Loucy (cell line): ENCODE data around the gene TNP1.

Experiments used
- H2AFZ ChIP-seq: fragments of 200-600 bp; sonication (generic); 2 replicates; pipeline ENCODE4 v1.6.0; 2016; ENCODE audit warnings: antibody characterized with exemption, mild to moderate bottlenecking, low read length, moderate library complexity
- H3F3A ChIP-seq: fragments of 200-600 bp; 2 replicates; pipeline ENCODE4 v1.6.0; 2016; ENCODE audit warnings: antibody characterized with exemption, low read depth, mild to moderate bottlenecking
- H3K27me3 ChIP-seq: fragments of 200-600 bp; sonication (generic); 2 replicates; pipeline ENCODE4 v1.6.1; 2014; ENCODE audit warnings: low read length, mild to moderate bottlenecking; ENCODE audit not compliant: insufficient read depth, poor library complexity, severe bottlenecking
- H3K36me3 ChIP-seq: fragments of 200-600 bp; sonication (generic); 2 replicates; pipeline ENCODE4 v1.6.1; 2016; ENCODE audit warnings: low read length; ENCODE audit not compliant: insufficient read depth
- H3K4me1 ChIP-seq: fragments of 200-600 bp; sonication (generic); 2 replicates; pipeline ENCODE4 v1.5.1; 2014; ENCODE audit warnings: low read length, mild to moderate bottlenecking; ENCODE audit not compliant: insufficient read depth, poor library complexity, severe bottlenecking
- H3K4me2 ChIP-seq: fragments of 200-600 bp; sonication (generic); 2 replicates; pipeline ENCODE4 v1.6.0; 2014; ENCODE audit warnings: antibody characterized with exemption, low read length, low read depth, mild to moderate bottlenecking; ENCODE audit not compliant: poor library complexity, severe bottlenecking
- H3K4me3 ChIP-seq: fragments of 200-600 bp; sonication (generic); 2 replicates; pipeline ENCODE4 v1.5.1; 2014; ENCODE audit warnings: low read length, mild to moderate bottlenecking, mixed read lengths; ENCODE audit not compliant: poor library complexity, severe bottlenecking
- H3K79me2 ChIP-seq: fragments of 200-600 bp; sonication (generic); 2 replicates; pipeline ENCODE4 v1.6.1; 2014; ENCODE audit warnings: low read length; ENCODE audit not compliant: insufficient read depth
- H3K9ac ChIP-seq: fragments of 200-600 bp; sonication (generic); 2 replicates; pipeline ENCODE4 v1.6.0; 2014; ENCODE audit warnings: mild to moderate bottlenecking, low read depth, low read length, moderate library complexity; ENCODE audit not compliant: poor library complexity, severe bottlenecking
- H3K9me2 ChIP-seq: fragments of 200-600 bp; sonication (generic); replicated peaks from 2 replicates; pipeline ENCODE4 v1.6.1; 2016; ENCODE audit warnings: low read depth, low read length, mixed read lengths
- H3K9me3 ChIP-seq: fragments of 200-600 bp; sonication (generic); 2 replicates; pipeline ENCODE4 v1.6.1; 2014; ENCODE audit warnings: mild to moderate bottlenecking, antibody characterized with exemption, low read length, low read depth; ENCODE audit not compliant: insufficient read depth
- H4K20me1 ChIP-seq: fragments of 200-600 bp; sonication (generic); 2 replicates; pipeline ENCODE4 v1.6.0; 2014; ENCODE audit warnings: antibody characterized with exemption, low read length, mild to moderate bottlenecking; ENCODE audit not compliant: insufficient read depth, poor library complexity, severe bottlenecking
- EZH2phosphoT487 ChIP-seq: fragments of 200-600 bp; IDR thresholded peaks from 2 replicates; pipeline ENCODE4 v1.6.1; 2018; ENCODE audit warnings: antibody characterized with exemption, mild to moderate bottlenecking, moderate library complexity, borderline replicate concordance
- TF ChIP-seq, protein P1 (sequence below): fragments of 200-600 bp; sonication (generic); conservative IDR thresholded peaks from 2 replicates; pipeline ENCODE4 v1.5.1; 2014; ENCODE audit warnings: mild to moderate bottlenecking, antibody characterized with exemption, low read length

Gene TNP1

GRCh38 chr2:216819766-216820165, 40.1 kb downstream of the TNP1 start:
- Histone ChIP-seq H3K4me1 (no peaks in the 10 kb centered on the region), H3K4me3 (no peak overlapping the region), H3K4me2 (no peak overlapping the region), H3K79me2 (no peaks in the 10 kb centered on the region), H3K9me2 (no peaks in the 10 kb centered on the region), H4K20me1 (no peaks in the 10 kb centered on the region), H3K27me3 (no peaks in the 10 kb centered on the region), H3K9me3 (no peaks in the 10 kb centered on the region), H2AFZ (no peak overlapping the region), H3K36me3 (no peaks in the 10 kb centered on the region), H3F3A (no peaks in the 10 kb centered on the region), H3K9ac (no peak overlapping the region)
- TF ChIP-seq, protein P1, sequence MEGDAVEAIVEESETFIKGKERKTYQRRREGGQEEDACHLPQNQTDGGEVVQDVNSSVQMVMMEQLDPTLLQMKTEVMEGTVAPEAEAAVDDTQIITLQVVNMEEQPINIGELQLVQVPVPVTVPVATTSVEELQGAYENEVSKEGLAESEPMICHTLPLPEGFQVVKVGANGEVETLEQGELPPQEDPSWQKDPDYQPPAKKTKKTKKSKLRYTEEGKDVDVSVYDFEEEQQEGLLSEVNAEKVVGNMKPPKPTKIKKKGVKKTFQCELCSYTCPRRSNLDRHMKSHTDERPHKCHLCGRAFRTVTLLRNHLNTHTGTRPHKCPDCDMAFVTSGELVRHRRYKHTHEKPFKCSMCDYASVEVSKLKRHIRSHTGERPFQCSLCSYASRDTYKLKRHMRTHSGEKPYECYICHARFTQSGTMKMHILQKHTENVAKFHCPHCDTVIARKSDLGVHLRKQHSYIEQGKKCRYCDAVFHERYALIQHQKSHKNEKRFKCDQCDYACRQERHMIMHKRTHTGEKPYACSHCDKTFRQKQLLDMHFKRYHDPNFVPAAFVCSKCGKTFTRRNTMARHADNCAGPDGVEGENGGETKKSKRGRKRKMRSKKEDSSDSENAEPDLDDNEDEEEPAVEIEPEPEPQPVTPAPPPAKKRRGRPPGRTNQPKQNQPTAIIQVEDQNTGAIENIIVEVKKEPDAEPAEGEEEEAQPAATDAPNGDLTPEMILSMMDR: no peak
- TF ChIP-seq EZH2phosphoT487: no peak

GRCh38 chr2:216819055-216819454, 40.8 kb downstream of the TNP1 start:
- Histone ChIP-seq H3F3A (no peaks in the 10 kb centered on the region), H3K27me3 (no peaks in the 10 kb centered on the region), H3K4me1 (no peaks in the 10 kb centered on the region), H3K79me2 (no peaks in the 10 kb centered on the region), H3K4me2 (no peak overlapping the region), H3K9ac (no peak overlapping the region), H3K36me3 (no peaks in the 10 kb centered on the region), H2AFZ (no peak overlapping the region), H3K9me3 (no peaks in the 10 kb centered on the region), H4K20me1 (no peaks in the 10 kb centered on the region), H3K9me2 (no peaks in the 10 kb centered on the region), H3K4me3 (no peak overlapping the region)
- TF ChIP-seq, protein P1: no peak
- no peak for TF ChIP-seq EZH2phosphoT487

GRCh38 chr2:216810399-216811160, 49.3 kb downstream of the TNP1 start:
- H2AFZ ChIP-seq: no peak overlapping the region
- TF ChIP-seq, protein P1: no peak
- TF ChIP-seq EZH2phosphoT487: no peak
- H3K4me2 ChIP-seq: no peak overlapping the region
- no peaks in the 10 kb centered on the region for H3K9me2 ChIP-seq
- no peak overlapping the region for H3K9ac ChIP-seq
- no peaks in the 10 kb centered on the region for H3K9me3 ChIP-seq
- H3F3A ChIP-seq: no peaks in the 10 kb centered on the region
- no peaks in the 10 kb centered on the region for H3K79me2 ChIP-seq
- no peak overlapping the region for H3K4me3 ChIP-seq
- no peaks in the 10 kb centered on the region for H3K36me3 ChIP-seq
- H3K4me1 ChIP-seq: no peaks in the 10 kb centered on the region
- no peaks in the 10 kb centered on the region for H3K27me3 ChIP-seq
- no peaks in the 10 kb centered on the region for H4K20me1 ChIP-seq
